Measurements from ENCODE around the gene ELK1.

The ELK1 gene

GRCh38 chrX:47644557-47645091 lies 5.7 kb downstream of the ELK1 start:
- DNase-seq, result no peak

- no peak for DNase-seq
Measured at GRCh38 chrX:47643926-47644325, 6.4 kb downstream of the ELK1 start.

GRCh38 chrX:47638816-47639215 lies 11.5 kb downstream of the ELK1 start:
- no peak for DNase-seq

- DNase-seq, result peak; percentile 76
Measured at GRCh38 chrX:47637546-47638195, 12.7 kb downstream of the ELK1 start.

GRCh38 chrX:47634871-47635575 lies 15.3 kb downstream of the ELK1 start:
- no peak for DNase-seq

GRCh38 chrX:47633689-47634590 lies 16.4 kb downstream of the ELK1 start:
- no peak for DNase-seq

- no peak for DNase-seq
Measured at GRCh38 chrX:47632666-47633065, 17.7 kb downstream of the ELK1 start.

- no peak for DNase-seq
Measured at GRCh38 chrX:47631676-47632075, 18.7 kb downstream of the ELK1 start.

- no peak for DNase-seq
Measured at GRCh38 chrX:47629419-47630200, 20.8 kb downstream of the ELK1 start, which contains the start of gene CFP. CFP (minus strand) TSS chrX:47629930; CDS start chrX:47629844, 86 bp downstream.

GRCh38 chrX:47628982-47629381 lies 21.4 kb downstream of the ELK1 start:
- DNase-seq, result no peak

- DNase-seq, result no peak
Measured at GRCh38 chrX:47625365-47625764, 25.0 kb downstream of the ELK1 start.

- DNase-seq, result peak; percentile 73
Measured at GRCh38 chrX:47623540-47624027, 26.8 kb downstream of the ELK1 start.

GRCh38 chrX:47621851-47622250 lies 28.5 kb downstream of the ELK1 start:
- DNase-seq, result no peak

- no peak for DNase-seq
Measured at GRCh38 chrX:47620303-47620685, 30.1 kb downstream of the ELK1 start.

- DNase-seq, result peak; percentile 92
Measured at GRCh38 chrX:47619486-47620302, 30.7 kb downstream of the ELK1 start, which contains the start of gene SYN1. SYN1 (minus strand) TSS chrX:47619857; CDS start chrX:47619728, 129 bp downstream.

- DNase-seq, result no peak
Measured at GRCh38 chrX:47618923-47619485, 31.4 kb downstream of the ELK1 start.

- no peak for DNase-seq
Measured at GRCh38 chrX:47614618-47615017, 35.7 kb downstream of the ELK1 start.

GRCh38 chrX:47613082-47613481 lies 37.3 kb downstream of the ELK1 start:
- DNase-seq, result no peak

- no peak for DNase-seq
Measured at GRCh38 chrX:47612418-47612817, 37.9 kb downstream of the ELK1 start.

- no peak for DNase-seq
Measured at GRCh38 chrX:47611926-47612325, 38.4 kb downstream of the ELK1 start.

GRCh38 chrX:47611489-47611888 lies 38.9 kb downstream of the ELK1 start:
- no peak for DNase-seq
